Aorta (tissue), 5 donors: ENCODE measurements around the gene ZNF438. TPM values are rescaled to one million over a fixed set of nuclear protein-coding genes. Genes with fewer than 3 reads are reported as not detected.
A peak's percentile ranks its signal among the peaks of the same experiment; 100 is the strongest.
"Not testable (repeated sequence)": the region's sequence is repeated elsewhere in the genome, so short reads cannot be mapped to it uniquely, and the experiment has no call there.

Experiments
- ATAC-seq: fragments of 200-7000 bp; cut with Tn5 transposase; one replicate; pipeline ENCODE4 v1.9.1; 2022; ENCODE audit warnings: moderate library complexity; ENCODE audit not compliant: low FRiP score
- DNase-seq, 2 donors: peaks; one replicate each; pipeline ENCODE4 v3.0.0-alpha.2; 2020
- H3K27ac ChIP-seq, 2 donors: one replicate each; pipeline ENCODE4 v1.5.1; 2013; ENCODE audit warnings: low read length in 2 of 2, mild to moderate bottlenecking in 2 of 2, moderate library complexity in 2 of 2, control low read depth in 1 of 2, inconsistent platforms in 1 of 2, low read depth in 1 of 2
- H3K27me3 ChIP-seq, 2 donors: one replicate each; pipeline ENCODE4 v1.6.1; 2013; ENCODE audit warnings: control low read depth in 1 of 2, low read length in 1 of 2, mild to moderate bottlenecking in 1 of 2, moderate library complexity in 1 of 2; ENCODE audit not compliant: insufficient read depth in 2 of 2, control insufficient read depth in 1 of 2
- H3K36me3 ChIP-seq, 2 donors: one replicate each; pipeline ENCODE4 v1.6.1; 2013; ENCODE audit warnings: control low read depth in 1 of 2, low read length in 1 of 2, mild to moderate bottlenecking in 1 of 2; ENCODE audit not compliant: insufficient read depth in 2 of 2, control insufficient read depth in 1 of 2
- H3K4me1 ChIP-seq, 2 donors: one replicate each; pipeline ENCODE4 v1.6.1; 2013; ENCODE audit warnings: low read length in 2 of 2, control low read depth in 1 of 2, mild to moderate bottlenecking in 1 of 2, moderate library complexity in 1 of 2; ENCODE audit not compliant: insufficient read depth in 2 of 2, control insufficient read depth in 1 of 2
- H3K4me3 ChIP-seq, 2 donors: one replicate each; pipeline ENCODE4 v1.5.1; 2013; ENCODE audit warnings: low read length in 2 of 2, control low read depth in 1 of 2, mild to moderate bottlenecking in 1 of 2
- H3K9me3 ChIP-seq: one replicate; pipeline ENCODE4 v1.6.1; 2013; ENCODE audit warnings: mild to moderate bottlenecking, low read length; ENCODE audit not compliant: control insufficient read depth
- WGBS, 2 donors: extraction: QIAGEN DNeasy Blood & Tissue Kit; methylation state at CpG; one replicate each; pipeline ENCODE4 v1.1.7; 2013; 5-methylcytosine and 5-hydroxymethylcytosine counted together
- intact Hi-C, 2 donors: fragments of 100-400 bp; cut with DNase I; formaldehyde crosslinking; loops; one replicate each; pipeline versions ENCODE4 v1.14.2 to v1.15.0; 2022
- polyA plus RNA-seq, 2 donors: library from polyadenylated mRNA; stranded (reverse); fragments of 200-250 nt; gene quantifications; one replicate each; pipeline ENCODE4 v1.2.3, GENCODE V29; 2013
- total RNA-seq, 2 donors: library from RNA; stranded (reverse); fragmentation: NEBNext Ultra II Directional; extraction: Animal tissue kit (Norgen Biotek cat#: 25700); gene quantifications; one replicate each; pipeline ENCODE4 v1.2.1, GENCODE V29; 2021
- donor health status: healthy with polysubstance abuse.
- donor health status: Bipolar disorder and iron deficiency.
- donor health status: DM: no; HTN: no; CAD: no.
- donor health status: DM: no; HTN: no; CAD: no.
- donor health status: DM: yes; HTN: yes; CAD: no.

ZNF438 gene
- total and polyA plus RNA-seq, 4 donors: 10.6 to 16.5 (median 12.5) TPM

DNA sequence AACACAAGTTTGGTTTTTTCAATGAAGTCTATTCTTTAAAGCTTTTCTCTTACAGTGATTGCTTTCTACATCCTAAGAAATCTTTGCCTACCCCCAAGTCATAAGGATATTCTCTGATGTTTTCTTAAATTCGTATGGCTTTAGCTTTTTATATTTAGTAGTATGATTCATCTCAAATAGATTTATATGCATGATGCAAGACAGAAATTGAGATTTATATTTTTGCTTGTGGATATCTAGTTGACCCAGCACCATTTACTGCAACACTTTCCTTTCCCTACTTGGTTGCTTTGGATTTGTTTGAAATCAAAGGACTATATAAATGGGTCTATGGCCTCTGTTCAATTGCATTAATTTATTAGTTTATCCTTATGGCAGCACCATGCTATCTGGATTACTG lies 113.9 kb downstream of the ZNF438 start:
- intact Hi-C loops: no loop called here
- WGBS, 2 donors: 26 to 32% methylated on average over 1 of the region's 1 CpG
- Histone ChIP-seq H3K27ac (no peak overlapping the region), H3K4me3 (no peak overlapping the region), H3K27me3 (no peaks in the 10 kb centered on the region), H3K4me1 (no peaks in the 10 kb centered on the region), H3K9me3 (no peaks in the 10 kb centered on the region), H3K36me3 (no peaks in the 10 kb centered on the region)
- no peak for ATAC-seq
- DNase-seq: no peak

- H3K27ac ChIP-seq: no peak overlapping the region
- no peaks in the 10 kb centered on the region for H3K9me3 ChIP-seq
- WGBS, 2 donors: 62 to 65% methylated on average over 3 of the region's 3 CpGs
- no peaks in the 10 kb centered on the region for H3K36me3 ChIP-seq
- intact Hi-C loops: no loop called here
- no peak for DNase-seq
- no peaks in the 10 kb centered on the region for H3K27me3 ChIP-seq
- H3K4me1 ChIP-seq: no peaks in the 10 kb centered on the region
- no peak overlapping the region for H3K4me3 ChIP-seq
- ATAC-seq: no peak
Measured at GRCh38 chr10:30917067-30917466, 114.6 kb downstream of the ZNF438 start.

- Histone ChIP-seq H3K4me1 (peaks cover 0 to 3% of the 10 kb centered on the region in 2 donors), H3K27ac (no peak overlapping the region), H3K36me3 (no peaks in the 10 kb centered on the region), H3K4me3 (no peak overlapping the region), H3K9me3 (no peaks in the 10 kb centered on the region), H3K27me3 (no peaks in the 10 kb centered on the region)
- intact Hi-C loops: no loop called here
- DNase-seq (no peak), ATAC-seq (no peak)
- 53 to 60% methylated on average over 1 of the region's 1 CpG for WGBS, 2 donors
Measured at GRCh38 chr10:30915146-30915545, 116.5 kb downstream of the ZNF438 start.

- WGBS, 2 donors: 28 to 29% methylated on average over 3 of the region's 3 CpGs
- no peaks in the 10 kb centered on the region for H3K27me3 ChIP-seq
- H3K36me3 ChIP-seq: peaks cover 0 to 1% of the 10 kb centered on the region in 2 donors
- H3K9me3 ChIP-seq: no peaks in the 10 kb centered on the region
- intact Hi-C loops: no loop called here
- DNase-seq (no peak), ATAC-seq (no peak)
- peaks cover 0 to 3% of the 10 kb centered on the region in 2 donors for H3K4me1 ChIP-seq
- H3K27ac ChIP-seq: no peak overlapping the region
- H3K4me3 ChIP-seq: no peak overlapping the region
Measured at GRCh38 chr10:30911303-30911863, 120.3 kb downstream of the ZNF438 start.

- Histone ChIP-seq H3K9me3 (no peaks in the 10 kb centered on the region), H3K4me3 (no peak overlapping the region), H3K27me3 (no peaks in the 10 kb centered on the region), H3K36me3 (peaks cover 0 to 1% of the 10 kb centered on the region in 2 donors), H3K4me1 (no peaks in the 10 kb centered on the region), H3K27ac (no peak overlapping the region)
- DNase-seq (no peak), ATAC-seq (peak; percentile 38)
- WGBS, 2 donors: 66 to 77% methylated on average over 2 of the region's 2 CpGs
- intact Hi-C loops: no loop called here
Measured at GRCh38 chr10:30903397-30904138, 128.1 kb downstream of the ZNF438 start.

DNA sequence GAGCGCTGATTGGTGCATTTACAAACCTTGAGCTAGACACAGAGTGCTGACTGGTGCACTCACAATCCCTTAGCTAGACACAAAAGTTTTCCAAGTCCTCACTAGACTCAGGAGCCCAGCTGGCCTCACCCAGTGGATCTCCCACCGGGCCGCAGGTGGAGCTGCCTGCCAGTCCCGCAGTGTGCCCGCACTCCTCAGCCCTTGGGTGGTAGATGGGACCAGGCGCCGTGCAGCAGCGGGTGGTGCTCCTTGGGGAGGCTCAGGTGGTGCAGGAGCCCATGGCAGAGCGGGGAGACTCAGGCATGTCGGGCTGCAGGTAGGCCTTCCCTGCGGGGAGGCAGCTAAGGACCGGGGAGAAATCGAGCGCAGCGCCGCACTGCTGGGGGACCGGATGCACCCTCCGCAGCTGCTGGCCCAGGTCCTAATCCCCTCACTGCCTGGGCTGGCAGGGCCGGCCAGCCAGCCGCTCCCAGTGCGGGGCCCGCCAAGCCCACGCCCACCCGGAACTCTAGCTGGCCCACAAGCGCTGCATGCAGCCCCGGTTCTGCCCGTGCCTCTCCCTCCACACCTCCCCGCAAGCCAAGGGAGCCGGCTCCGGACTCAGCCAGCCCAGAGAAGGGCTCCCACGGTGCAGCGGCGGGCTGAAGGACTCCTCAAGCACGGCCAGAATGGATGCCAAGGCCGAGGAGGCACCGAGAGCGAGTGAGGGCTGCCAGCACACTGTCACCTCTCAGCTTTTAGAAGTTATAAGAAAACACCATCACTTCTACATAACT lies 128.9 kb downstream of the ZNF438 start:
- intact Hi-C loops: no loop called here
- no peak overlapping the region for H3K27ac ChIP-seq
- ATAC-seq (peak; percentile 54), DNase-seq (peak; percentile 40 to 71)
- no peaks in the 10 kb centered on the region for H3K27me3 ChIP-seq
- H3K4me1 ChIP-seq: no peaks in the 10 kb centered on the region
- H3K36me3 ChIP-seq: peaks cover 0 to 1% of the 10 kb centered on the region in 2 donors
- 90% methylated on average over 30 to 37 of the region's 37 CpGs for WGBS, 2 donors
- H3K9me3 ChIP-seq: no peaks in the 10 kb centered on the region
- no peak overlapping the region for H3K4me3 ChIP-seq

- DNase-seq, ATAC-seq, H3K4me3 ChIP-seq, H3K27ac ChIP-seq, H3K27me3 ChIP-seq, H3K36me3 ChIP-seq, H3K4me1 ChIP-seq, H3K9me3 ChIP-seq, intact Hi-C loops: not testable (repeated sequence)
- WGBS, 2 donors: 98% methylated on average over 21 of the region's 21 CpGs
Measured at GRCh38 chr10:30901487-30901886, 130.2 kb downstream of the ZNF438 start.

DNA sequence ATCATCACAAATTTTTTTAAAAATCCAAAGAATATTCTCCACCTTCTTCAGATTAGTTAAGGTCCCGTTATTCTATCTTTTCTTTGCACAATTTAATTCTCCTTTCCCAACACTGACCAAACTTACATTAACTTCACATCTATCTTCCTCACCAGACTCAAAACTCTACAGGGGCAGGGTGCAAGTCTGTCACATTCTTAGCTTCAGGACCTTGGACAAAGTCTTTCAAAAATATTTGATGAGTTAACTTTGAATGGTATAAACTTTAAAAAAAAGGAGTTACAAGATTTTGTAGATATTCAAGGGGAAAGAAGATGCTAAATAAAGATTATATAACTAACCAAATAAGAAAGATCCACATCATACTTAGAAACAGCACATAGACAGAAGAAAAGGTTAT lies 132.7 kb downstream of the ZNF438 start:
- 97 to 98% methylated on average over 1 of the region's 1 CpG for WGBS, 2 donors
- Histone ChIP-seq H3K4me1 (no peaks in the 10 kb centered on the region), H3K9me3 (no peaks in the 10 kb centered on the region), H3K36me3 (no peaks in the 10 kb centered on the region), H3K4me3 (no peak overlapping the region), H3K27ac (no peak overlapping the region), H3K27me3 (no peaks in the 10 kb centered on the region)
- intact Hi-C loops: no loop called here
- no peak for ATAC-seq
- DNase-seq: no peak
